Activated T-cell treated with anti-CD3 and anti-CD28 coated beads, Interleukin-2, amount 50 U/mL, for 24 hours (primary cell): ENCODE measurements around the gene OR2D2.
"Not testable (repeated sequence)": the region's sequence is repeated elsewhere in the genome, so short reads cannot be mapped to it uniquely, and the experiment has no call there.

Source experiments
- DNase-seq: peaks from one replicate; pipeline ENCODE4 v3.0.0-alpha.2; 2020
- H3K27ac Mint-ChIP-seq: 2 replicates; pipeline ENCODE4 v1.8.0; 2020; ENCODE audit warnings: mild to moderate bottlenecking, mixed read lengths
- H3K27me3 Mint-ChIP-seq: 2 replicates; pipeline ENCODE4 v1.8.0; 2020; ENCODE audit warnings: mixed read lengths
- H3K36me3 Mint-ChIP-seq: 2 replicates; pipeline ENCODE4 v1.8.0; 2020; ENCODE audit warnings: low read depth, mixed read lengths
- H3K4me1 Mint-ChIP-seq: 2 replicates; pipeline ENCODE4 v1.8.0; 2020; ENCODE audit warnings: low read depth, mixed read lengths
- H3K4me3 Mint-ChIP-seq: 2 replicates; pipeline ENCODE4 v1.8.0; 2020; ENCODE audit warnings: mild to moderate bottlenecking, moderate library complexity, mixed read lengths
- H3K9me3 Mint-ChIP-seq: 2 replicates; pipeline ENCODE4 v1.8.0; 2020; ENCODE audit warnings: mixed read lengths

Gene OR2D2

GRCh38 chr11:6892400-6892799 lies at the start of gene OR2D2:
Gene OR2D2, minus strand, starts transcription at chr11:6892500. Its CDS starts 0 bp downstream, at chr11:6892500.
- Mint-ChIP-seq H3K36me3 (no peaks in the 10 kb centered on the region), H3K9me3 (no peaks in the 10 kb centered on the region), H3K27ac (no peak within 1 kb of the TSS), H3K4me1 (no peaks in the 10 kb centered on the region), H3K27me3 (peaks cover 8% of the 10 kb centered on the region), H3K4me3 (no peak within 1 kb of the TSS)
- DNase-seq: no peak

DNA sequence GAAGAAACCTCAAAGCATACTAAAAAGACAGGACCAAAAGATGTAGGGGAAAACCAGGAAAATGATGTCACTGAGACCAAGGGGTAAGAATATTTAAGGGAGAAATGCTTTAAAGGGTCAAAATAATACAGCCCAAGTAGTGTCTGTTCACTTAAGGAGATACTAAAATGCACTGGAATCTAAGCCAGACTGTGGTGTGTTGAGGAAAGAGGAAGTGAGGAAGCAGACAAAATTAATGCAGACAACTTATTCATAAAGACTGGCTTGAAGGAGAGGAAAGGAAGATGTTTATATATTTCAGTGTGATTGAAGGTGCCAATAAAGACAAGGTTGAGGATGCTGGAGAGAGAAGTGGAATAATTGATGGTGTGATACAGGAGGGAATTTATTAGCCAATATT lies 49.7 kb upstream of the OR2D2 start:
- no peaks in the 10 kb centered on the region for H3K9me3 Mint-ChIP-seq
- no peak overlapping the region for H3K4me3 Mint-ChIP-seq
- no peak overlapping the region for H3K27ac Mint-ChIP-seq

GRCh38 chr11:6932145-6932544 lies 39.8 kb upstream of the OR2D2 start:
- Mint-ChIP-seq H3K9me3 (no peaks in the 10 kb centered on the region), H3K27ac (no peak overlapping the region), H3K27me3 (peaks cover 42% of the 10 kb centered on the region), H3K36me3 (no peaks in the 10 kb centered on the region), H3K4me3 (no peak overlapping the region), H3K4me1 (peaks cover 10% of the 10 kb centered on the region)
- no peak for DNase-seq

More for the DNA sequence above, 49.7 kb upstream of the OR2D2 start:
- no peaks in the 10 kb centered on the region for H3K36me3 Mint-ChIP-seq
- DNase-seq: no peak
- no peaks in the 10 kb centered on the region for H3K4me1 Mint-ChIP-seq
- H3K27me3 Mint-ChIP-seq: no peaks in the 10 kb centered on the region

DNA sequence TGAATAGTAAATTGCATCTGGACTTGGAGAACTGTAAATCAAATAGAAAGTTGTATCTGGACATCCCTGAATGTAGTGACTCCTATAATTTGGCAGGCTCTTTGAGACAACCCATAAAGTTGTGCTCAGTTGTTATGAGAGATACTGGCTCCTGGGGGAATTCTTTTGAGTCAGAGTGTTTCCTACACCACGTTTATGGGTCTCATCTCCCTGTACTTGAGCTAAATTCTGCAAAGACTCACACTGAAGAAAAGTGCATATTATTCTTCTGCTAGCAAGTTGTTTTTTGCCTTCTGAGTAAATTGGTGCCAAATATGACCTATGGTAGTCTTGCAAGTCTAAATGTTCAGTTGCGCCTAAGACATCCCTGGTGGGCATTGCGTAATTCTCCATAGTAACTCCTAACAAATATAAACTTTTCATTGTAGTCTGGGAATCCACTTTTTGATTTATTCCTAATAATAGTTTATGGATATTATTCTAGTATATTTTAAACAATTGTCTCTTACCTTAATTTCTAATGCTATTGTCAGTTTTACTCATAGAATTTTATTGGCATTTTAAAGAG lies 38.9 kb upstream of the OR2D2 start:
- no peak overlapping the region for H3K4me3 Mint-ChIP-seq
- DNase-seq: no peak
- H3K9me3 Mint-ChIP-seq: no peaks in the 10 kb centered on the region
- no peaks in the 10 kb centered on the region for H3K36me3 Mint-ChIP-seq
- H3K27me3 Mint-ChIP-seq: peaks cover 51% of the 10 kb centered on the region
- peaks cover 16% of the 10 kb centered on the region for H3K4me1 Mint-ChIP-seq
- no peak overlapping the region for H3K27ac Mint-ChIP-seq

GRCh38 chr11:6928916-6929315 lies 36.6 kb upstream of the OR2D2 start:
- no peak for DNase-seq
- Mint-ChIP-seq H3K4me3 (no peak overlapping the region), H3K9me3 (no peaks in the 10 kb centered on the region), H3K27ac (no peak overlapping the region), H3K27me3 (peaks cover 58% of the 10 kb centered on the region), H3K4me1 (peaks cover 24% of the 10 kb centered on the region), H3K36me3 (no peaks in the 10 kb centered on the region)

DNA sequence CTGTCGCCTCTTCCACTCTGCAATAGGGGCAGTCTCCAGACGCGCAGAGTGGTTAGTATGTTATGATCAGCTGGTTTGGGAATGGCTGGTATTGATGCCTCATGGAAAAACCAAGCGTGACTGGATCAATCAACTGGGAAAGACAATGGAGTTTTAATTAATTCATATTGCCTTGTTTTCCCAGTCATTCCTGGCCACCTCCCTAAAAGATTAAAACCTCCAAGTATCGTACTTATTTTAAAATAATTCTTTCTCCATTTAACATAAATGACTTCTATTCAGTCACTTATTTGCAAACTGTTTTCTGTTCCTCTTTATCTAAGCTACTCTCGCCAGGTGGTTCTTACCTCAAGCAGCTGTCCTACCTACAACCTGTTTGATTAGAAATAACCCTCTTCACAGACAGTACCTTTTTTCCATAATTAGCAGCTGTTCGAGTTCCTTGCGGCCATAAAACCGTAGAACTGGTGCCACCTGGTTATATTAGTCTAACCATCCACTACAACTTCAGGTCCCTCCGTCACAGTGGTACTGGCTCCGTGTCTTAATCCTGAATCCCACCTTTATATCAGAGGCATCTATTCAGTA lies 34.8 kb upstream of the OR2D2 start:
- Mint-ChIP-seq H3K4me1 (peaks cover 22% of the 10 kb centered on the region), H3K27ac (no peak overlapping the region), H3K27me3 (peaks cover 49% of the 10 kb centered on the region), H3K9me3 (no peaks in the 10 kb centered on the region), H3K36me3 (no peaks in the 10 kb centered on the region), H3K4me3 (peak overlapping the region; percentile 83)
- no peak for DNase-seq

DNA sequence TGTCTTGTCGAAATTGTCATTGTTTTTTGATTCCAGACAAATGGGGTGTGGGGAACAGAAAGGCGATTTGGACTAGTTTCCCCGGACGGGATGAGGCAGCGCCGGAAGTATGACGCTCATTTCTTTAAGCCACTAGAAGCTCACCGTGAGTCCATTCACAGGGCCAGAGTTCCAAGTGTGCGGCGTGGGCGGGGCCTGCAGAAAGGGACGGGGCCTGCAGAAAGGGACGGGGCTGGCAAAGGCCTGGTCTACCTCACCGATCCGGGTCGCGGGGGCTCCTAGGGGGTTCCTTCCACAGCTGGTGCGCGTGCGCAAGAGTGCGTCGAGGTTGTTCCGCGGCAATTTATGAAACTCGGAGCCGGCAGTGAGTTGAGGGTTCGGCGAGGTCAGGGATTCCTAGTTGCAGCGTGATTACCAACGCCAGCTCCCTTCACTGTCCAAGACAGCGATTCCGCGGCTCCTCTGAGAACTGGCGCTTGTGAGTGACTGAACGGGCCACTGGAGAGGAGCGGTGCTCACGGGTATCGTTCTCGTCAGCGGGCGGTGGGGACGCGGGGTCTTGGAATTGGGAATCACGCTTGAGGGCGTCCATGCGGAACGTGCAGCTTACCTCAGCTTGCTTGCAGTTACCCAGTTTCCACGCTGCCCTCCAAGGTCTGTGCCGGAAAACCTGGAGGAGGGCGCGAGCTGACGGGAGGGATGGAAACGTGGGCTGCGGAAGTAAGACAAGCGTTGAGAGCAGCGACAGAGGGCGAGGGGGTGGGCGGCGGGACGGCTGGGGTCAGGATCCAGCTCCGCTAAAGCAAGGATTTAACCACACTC lies 34.1 kb upstream of the OR2D2 start, which contains the start of gene ZNF215:
Gene ZNF215, plus strand, starts transcription at position 219 of the 822 bp plus-strand sequence. CDS start 5,847 bp downstream, outside the sequence.
- peaks cover 21% of the 10 kb centered on the region for H3K4me1 Mint-ChIP-seq
- H3K9me3 Mint-ChIP-seq: no peaks in the 10 kb centered on the region
- peak within 1 kb of the TSS; percentile 83 for H3K4me3 Mint-ChIP-seq
- H3K36me3 Mint-ChIP-seq: no peaks in the 10 kb centered on the region
- H3K27me3 Mint-ChIP-seq: peaks cover 50% of the 10 kb centered on the region
- peak; percentile 64 for DNase-seq
- H3K27ac Mint-ChIP-seq: peak within 1 kb of the TSS; percentile 74

DNA sequence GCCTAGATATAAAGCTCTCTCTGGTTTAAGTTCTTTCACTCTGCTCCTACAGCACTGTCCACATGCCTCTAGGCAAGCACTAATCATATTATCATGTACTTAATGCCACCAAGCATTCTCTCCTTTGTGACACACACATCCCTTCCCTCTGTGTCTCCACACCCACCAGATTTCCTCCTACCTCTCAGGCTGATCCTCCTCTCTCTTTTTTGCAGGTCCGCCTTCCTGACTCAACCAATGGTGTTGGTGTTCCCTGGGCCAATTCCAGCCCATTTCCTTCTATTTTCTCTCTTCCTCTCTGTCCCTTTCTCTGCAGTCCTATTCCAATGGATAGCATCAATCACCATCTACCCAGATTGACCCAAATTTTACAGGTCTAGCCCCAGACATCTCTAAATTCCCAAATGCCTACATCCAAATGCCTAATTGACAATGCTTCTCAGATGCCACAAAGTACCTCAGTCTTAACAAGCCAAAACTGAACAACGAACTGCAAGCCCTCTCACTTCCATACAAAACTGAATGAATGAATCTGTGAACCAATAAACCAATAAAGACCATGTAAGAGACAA lies 33.4 kb upstream of the OR2D2 start:
- no peak for DNase-seq

GRCh38 chr11:6925007-6925577 lies 32.8 kb upstream of the OR2D2 start:
- no peak for DNase-seq
- Mint-ChIP-seq H3K4me3 (no peak overlapping the region), H3K36me3 (no peaks in the 10 kb centered on the region), H3K27me3 (peaks cover 47% of the 10 kb centered on the region), H3K9me3 (no peaks in the 10 kb centered on the region), H3K4me1 (peaks cover 21% of the 10 kb centered on the region), H3K27ac (no peak overlapping the region)

More for the DNA sequence above, 33.4 kb upstream of the OR2D2 start:
- Mint-ChIP-seq H3K36me3 (no peaks in the 10 kb centered on the region), H3K9me3 (no peaks in the 10 kb centered on the region), H3K27me3 (peaks cover 51% of the 10 kb centered on the region), H3K4me3 (peak overlapping the region; percentile 83), H3K4me1 (peaks cover 21% of the 10 kb centered on the region), H3K27ac (peak overlapping the region; percentile 74)

- no peak for DNase-seq
- no peaks in the 10 kb centered on the region for H3K36me3 Mint-ChIP-seq
- no peak within 1 kb of the TSS for H3K4me3 Mint-ChIP-seq
- H3K27me3 Mint-ChIP-seq: peaks cover 20% of the 10 kb centered on the region
- peaks cover 3% of the 10 kb centered on the region for H3K4me1 Mint-ChIP-seq
- no peaks in the 10 kb centered on the region for H3K9me3 Mint-ChIP-seq
- H3K27ac Mint-ChIP-seq: no peak within 1 kb of the TSS
Observed at GRCh38 chr11:6920702-6921101, 28.4 kb upstream of the OR2D2 start, which contains the start of gene OR2D3. Gene OR2D3, plus strand, starts transcription at chr11:6921002. Its CDS starts 0 bp downstream, at chr11:6921002.

GRCh38 chr11:6919698-6920097 lies 27.4 kb upstream of the OR2D2 start:
- Mint-ChIP-seq H3K4me1 (no peaks in the 10 kb centered on the region), H3K4me3 (no peak overlapping the region), H3K9me3 (no peaks in the 10 kb centered on the region), H3K27ac (no peak overlapping the region), H3K27me3 (peaks cover 17% of the 10 kb centered on the region), H3K36me3 (no peaks in the 10 kb centered on the region)
- no peak for DNase-seq

GRCh38 chr11:6911948-6912347 lies 19.6 kb upstream of the OR2D2 start:
- Mint-ChIP-seq H3K36me3 (no peaks in the 10 kb centered on the region), H3K27ac (no peak overlapping the region), H3K4me1 (no peaks in the 10 kb centered on the region), H3K9me3 (no peaks in the 10 kb centered on the region), H3K27me3 (no peaks in the 10 kb centered on the region), H3K4me3 (no peak overlapping the region)
- DNase-seq: no peak

DNA sequence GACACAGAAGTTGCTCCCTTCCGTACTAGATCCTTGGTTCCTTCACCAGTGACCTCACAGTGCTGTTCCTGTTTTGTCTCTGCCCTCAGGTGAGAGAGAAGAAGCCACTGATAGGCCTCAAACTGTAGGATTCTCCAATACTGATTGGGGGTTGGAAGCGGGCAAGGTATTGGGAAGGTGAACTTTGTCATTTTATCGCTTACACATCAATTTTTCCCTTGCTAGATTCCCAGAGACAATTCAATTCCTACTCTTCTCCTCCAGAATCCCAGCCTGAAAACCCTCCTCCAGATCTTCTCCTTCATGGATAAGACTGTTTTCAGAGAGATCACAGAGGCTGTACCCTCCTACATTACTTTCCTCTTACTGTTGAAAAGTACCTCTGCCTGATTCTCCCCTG lies 19.1 kb upstream of the OR2D2 start:
- no peak for DNase-seq
- no peak overlapping the region for H3K4me3 Mint-ChIP-seq
- no peaks in the 10 kb centered on the region for H3K9me3 Mint-ChIP-seq
- no peaks in the 10 kb centered on the region for H3K4me1 Mint-ChIP-seq
- H3K27me3 Mint-ChIP-seq: no peaks in the 10 kb centered on the region
- no peak overlapping the region for H3K27ac Mint-ChIP-seq
- H3K36me3 Mint-ChIP-seq: no peaks in the 10 kb centered on the region

DNA sequence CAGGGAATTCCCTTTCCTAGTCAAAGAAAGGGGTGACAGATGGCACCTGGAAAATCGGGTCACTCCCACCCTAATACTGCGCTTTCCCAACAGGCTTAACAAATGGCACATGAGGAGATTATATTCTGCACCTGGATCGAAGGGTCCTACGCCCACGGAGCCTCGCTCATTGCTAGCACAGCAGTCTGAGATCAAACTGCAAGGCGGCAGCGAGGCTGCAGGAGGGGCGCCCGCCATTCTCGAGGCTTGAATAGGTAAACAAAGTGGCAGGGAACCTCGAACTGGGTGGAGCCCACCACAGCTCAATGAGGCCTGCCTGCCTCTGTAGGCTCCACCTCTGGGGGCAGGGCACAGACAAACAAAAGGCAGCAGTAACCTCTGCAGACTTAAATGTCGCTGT lies 12.5 kb upstream of the OR2D2 start:
- H3K27me3 Mint-ChIP-seq, DNase-seq, H3K9me3 Mint-ChIP-seq, H3K4me1 Mint-ChIP-seq, H3K27ac Mint-ChIP-seq, H3K36me3 Mint-ChIP-seq, H3K4me3 Mint-ChIP-seq: not testable (repeated sequence)
